OCI-LY1 (cell line): ENCODE results near the gene MTARC1.

Experiments used
- CTCF ChIP-seq: fragments of 200-600 bp; sonication (generic), shearing (Covaris generic); IDR thresholded peaks from 2 replicates; pipeline ENCODE4 v1.5.1; 2017; ENCODE audit warnings: mild to moderate bottlenecking, antibody characterized with exemption, low read length, moderate library complexity, mixed read lengths
- EZH2 ChIP-seq: fragments of 200-600 bp; sonication (generic), shearing (Covaris generic); IDR thresholded peaks from 2 replicates; pipeline ENCODE4 v1.8.0; 2017; ENCODE audit warnings: borderline replicate concordance, mixed run types, mild to moderate bottlenecking, antibody characterized with exemption, low read length, moderate library complexity, mixed read lengths

- TF ChIP-seq CTCF (no peak), EZH2 (no peak)
These were observed 41.4 kb downstream of the MTARC1 start for GRCh38 chr1:220828179-220828490.
